ENCODE results near the gene HAO1.
"Not testable (repeated sequence)": the region's sequence is repeated elsewhere in the genome, so short reads cannot be mapped to it uniquely, and the experiment has no call there.

HAO1 gene

GRCh38 chr20:7855545-7855944 is 84.7 kb downstream of the HAO1 start:
- DNase-seq (ENCODE audit: low read depth) = no peak

DNA sequence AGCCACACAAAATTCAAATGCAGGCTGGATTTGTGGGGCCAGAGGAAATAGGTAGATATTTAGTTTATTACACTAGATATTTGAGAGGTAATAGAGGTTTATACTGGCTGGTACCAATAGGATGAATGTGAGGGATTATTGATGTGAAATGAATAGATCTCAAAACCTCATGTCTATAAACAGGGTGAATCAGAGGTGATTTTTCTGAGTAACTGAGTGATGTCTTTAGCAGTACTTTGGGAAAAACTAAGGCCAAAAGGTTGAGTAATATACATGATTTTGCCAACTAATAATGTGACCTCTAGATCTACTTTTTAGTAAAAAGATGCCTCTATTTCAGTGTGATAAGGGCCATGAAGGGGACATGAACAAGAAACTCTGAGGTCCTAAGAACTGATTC is 86.8 kb downstream of the HAO1 start:
- no peak for DNase-seq (ENCODE audit: low read depth)

- no peak for DNase-seq (ENCODE audit: low read depth)
Measured at GRCh38 chr20:7850775-7851490, 89.3 kb downstream of the HAO1 start.

- DNase-seq (ENCODE audit: low read depth) = no peak
Measured at GRCh38 chr20:7849675-7850074, 90.6 kb downstream of the HAO1 start.

GRCh38 chr20:7848351-7848750 is 91.9 kb downstream of the HAO1 start:
- DNase-seq (ENCODE audit: low read depth) = no peak

- DNase-seq (ENCODE audit: low read depth) = no peak
Measured at GRCh38 chr20:7843613-7844012, 96.6 kb downstream of the HAO1 start.

- DNase-seq (ENCODE audit: low read depth) = no peak
Measured at GRCh38 chr20:7841971-7842310, 98.3 kb downstream of the HAO1 start.

- no peak for DNase-seq (ENCODE audit: low read depth)
Measured at GRCh38 chr20:7841291-7841970, 98.8 kb downstream of the HAO1 start.

- no peak for DNase-seq (ENCODE audit: low read depth)
Measured at GRCh38 chr20:7836076-7836475, 104.2 kb downstream of the HAO1 start.

- not testable (repeated sequence) for DNase-seq (ENCODE audit: low read depth)
Measured at GRCh38 chr20:7834441-7834840, 105.8 kb downstream of the HAO1 start.

All from activated T-cell treated with anti-CD3 and anti-CD28 coated beads for 24 hours (primary cell).